ENCODE measurements around the gene PACS1.

Gene PACS1

DNA sequence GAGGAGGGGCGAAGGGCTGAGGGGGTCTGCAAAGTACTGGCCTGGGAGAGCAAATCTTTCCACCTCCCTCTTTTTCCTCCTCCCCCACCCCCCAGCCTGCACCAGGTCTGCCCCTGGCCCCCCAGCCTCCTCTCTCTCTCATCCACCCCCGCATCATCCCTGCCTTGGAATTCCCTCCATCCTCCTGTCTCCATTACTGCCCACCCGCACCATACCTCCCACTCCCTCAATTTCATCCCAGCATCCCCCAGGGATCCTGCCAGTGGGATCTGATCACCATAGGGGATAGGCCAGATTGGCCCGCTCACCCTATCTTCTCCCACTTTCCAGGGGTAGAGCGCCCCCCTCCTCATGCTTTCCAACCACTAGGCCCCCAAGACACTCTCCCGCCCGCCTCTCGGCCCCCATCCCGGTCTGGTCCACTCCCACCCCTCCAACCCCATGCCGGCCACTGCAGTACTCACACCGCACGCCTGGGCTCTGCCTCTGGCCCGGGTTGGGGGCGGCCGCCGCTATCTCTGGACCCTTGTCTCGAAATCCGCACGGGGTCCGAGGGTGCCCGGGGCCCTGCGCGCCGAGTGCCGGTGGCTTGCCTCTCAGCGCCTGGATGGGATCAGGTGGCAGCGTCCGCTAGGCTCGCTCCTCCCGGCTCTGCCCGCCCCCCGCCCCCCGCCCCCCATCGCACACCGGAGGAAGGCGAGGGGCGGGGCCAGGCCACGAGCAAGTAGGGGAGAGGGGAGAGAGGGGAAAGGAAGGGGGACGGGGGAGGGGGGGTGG, 21.3 kb upstream of the PACS1 start, which contains the start of gene GAL3ST3:
GAL3ST3 (minus strand) TSS at position 615 of the 777 bp plus-strand sequence. CDS start 3,746 bp downstream, outside the sequence.
- DNase-seq: peak in 15 of 58 donors; percentile 3 to 53 (median 19)

DNA sequence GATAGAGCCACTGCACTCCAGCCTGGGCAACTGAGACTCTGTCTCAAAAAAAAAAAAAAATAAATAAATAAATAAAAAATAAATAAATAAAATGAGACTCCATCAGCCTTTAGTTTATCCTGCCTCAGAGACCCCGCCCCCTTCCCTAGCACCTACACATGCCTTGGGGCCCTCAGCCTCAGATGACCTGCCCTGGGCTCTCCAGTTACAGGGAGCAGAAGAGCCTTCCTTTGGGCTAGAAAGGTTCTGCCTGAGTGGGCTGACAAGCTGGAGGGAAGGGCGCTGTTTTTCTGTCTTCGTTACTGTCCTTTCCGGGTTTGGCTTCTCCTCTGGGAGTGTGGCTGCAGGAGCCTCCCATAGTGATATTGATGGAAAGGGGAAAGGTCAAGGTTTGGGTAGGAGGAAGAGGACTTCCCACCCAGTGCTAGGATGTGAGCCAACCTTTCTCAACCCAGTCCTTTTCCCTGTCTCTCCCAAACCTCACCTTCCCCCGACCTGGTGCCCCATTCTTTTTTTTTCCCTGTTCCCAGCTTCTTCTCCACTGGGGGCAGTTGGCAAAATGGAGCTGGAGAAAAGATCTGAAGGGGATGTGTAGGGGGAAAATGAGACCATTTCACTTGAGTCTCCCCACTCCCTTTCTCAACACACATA, 19.4 kb upstream of the PACS1 start:
- no peak for DNase-seq

DNA sequence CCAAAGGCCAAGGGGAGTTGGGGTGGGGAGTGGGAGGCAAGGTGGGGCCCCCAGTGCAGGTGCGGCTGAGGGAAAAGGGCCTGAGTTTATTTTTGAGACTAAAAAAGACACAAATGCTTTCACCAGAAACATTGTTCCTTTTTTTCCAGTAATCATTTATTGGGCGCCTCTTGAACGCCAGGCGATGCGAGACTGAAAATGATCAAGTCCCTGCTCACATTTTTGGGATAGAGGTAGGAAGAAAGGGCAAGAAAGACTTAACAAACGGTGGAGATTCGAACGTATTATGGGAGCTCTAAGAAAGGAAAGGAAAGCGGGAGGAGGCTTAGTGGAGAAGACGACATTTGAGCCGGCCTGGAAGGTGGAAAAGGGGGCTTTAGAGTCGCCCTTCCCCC, 18.7 kb upstream of the PACS1 start:
- DNase-seq: no peak

DNA sequence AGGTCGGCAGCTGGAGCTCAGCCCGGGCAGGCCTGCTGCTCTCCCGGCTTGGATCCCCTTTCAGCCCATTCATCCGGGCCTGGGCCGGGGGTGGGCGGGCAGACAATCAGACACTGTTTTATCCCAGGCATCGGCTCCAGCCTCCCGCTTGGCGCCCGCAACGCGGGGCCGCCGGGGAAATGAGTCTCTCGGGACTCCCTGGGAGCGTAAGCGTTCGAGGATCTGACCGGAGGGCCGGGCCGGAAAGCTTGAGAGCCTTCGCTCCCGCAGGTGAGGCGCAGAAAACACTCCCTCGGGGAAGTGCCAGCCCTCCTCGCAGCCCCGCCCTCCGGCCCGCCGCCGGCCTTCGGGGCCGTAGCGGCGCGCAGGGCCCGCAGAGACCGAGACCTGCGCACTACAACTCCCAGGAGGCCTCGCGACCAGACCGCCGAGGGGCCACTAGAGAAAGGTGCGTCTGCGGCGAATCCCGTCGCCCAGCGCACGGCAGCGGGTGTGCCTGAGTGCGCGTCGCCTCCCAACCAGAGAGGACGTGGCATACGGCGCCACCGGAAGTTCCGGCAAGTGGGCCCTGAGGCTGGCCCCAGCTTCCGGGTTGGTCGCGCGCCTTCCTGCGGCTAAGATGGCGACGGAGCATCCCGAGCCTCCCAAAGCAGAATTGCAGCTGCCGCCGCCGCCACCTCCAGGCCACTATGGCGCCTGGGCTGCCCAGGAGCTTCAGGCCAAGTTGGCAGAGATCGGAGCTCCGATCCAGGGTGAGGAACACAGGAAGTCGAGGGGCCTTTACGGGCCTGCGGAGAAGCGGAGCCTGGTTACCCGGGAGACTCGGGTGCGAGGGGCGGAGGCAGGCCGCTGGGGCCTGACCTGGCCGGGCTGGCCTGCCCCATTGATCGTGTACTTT, 18.1 kb upstream of the PACS1 start, which contains the start of gene SF3B2:
SF3B2 (plus strand) TSS at position 599 of the 898 bp plus-strand sequence; CDS start at position 620, 21 bp downstream.
- peak; percentile 83 to 99 (median 98) for DNase-seq

DNA sequence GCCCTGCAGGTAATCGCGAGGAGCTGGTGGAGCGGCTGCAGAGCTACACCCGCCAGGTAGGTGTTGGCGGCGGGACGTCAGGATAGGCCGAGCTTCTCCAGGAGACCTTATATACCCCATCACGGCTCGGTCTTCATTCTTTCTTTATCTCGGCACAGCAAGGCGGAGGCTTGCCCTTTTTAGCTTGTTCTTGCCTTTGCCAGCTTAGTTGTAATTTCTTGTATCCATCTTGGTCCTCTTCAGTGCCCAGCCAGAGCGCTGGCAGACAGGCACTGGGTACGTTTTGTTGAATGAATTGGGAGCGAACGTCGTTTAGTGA, 17.4 kb upstream of the PACS1 start:
- no peak for DNase-seq

DNA sequence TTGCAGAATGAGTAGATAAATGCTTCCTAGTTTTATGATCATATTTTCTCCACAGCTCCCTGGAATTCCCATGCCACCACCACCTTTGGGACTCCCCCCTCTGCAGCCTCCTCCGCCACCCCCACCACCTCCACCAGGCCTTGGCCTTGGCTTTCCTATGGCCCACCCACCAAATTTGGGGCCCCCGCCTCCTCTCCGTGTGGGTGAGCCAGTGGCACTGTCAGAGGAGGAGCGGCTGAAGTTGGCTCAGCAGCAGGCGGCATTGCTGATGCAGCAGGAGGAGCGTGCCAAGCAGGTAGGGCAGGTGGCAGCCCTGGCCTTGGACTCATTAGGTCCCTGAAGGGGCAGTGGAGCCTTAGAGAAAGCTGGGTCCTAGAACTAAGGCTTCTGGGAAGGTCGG, 15.1 kb upstream of the PACS1 start:
- DNase-seq: no peak

DNA sequence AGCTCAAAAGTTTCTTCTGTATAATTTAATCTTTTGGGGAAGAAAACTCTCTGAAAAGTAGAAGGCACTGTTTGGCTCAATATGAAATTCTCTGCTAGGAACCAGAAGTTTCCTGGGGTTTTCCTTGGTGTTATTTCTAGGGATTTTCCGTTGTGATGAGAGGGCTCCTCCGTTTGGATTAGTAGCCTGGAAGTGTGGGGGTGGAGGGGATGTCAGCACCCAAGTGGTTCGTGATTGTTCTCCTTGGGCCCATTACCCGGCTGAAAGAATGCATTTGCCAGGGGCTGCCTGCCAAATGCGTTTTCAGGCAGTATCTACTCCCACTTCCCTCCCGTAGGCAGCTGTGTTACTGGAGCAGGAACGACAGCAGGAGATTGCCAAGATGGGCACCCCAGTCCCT, 13.6 kb upstream of the PACS1 start:
- DNase-seq: peak in 4 of 58 donors; percentile 5 to 36 (median 12)

DNA sequence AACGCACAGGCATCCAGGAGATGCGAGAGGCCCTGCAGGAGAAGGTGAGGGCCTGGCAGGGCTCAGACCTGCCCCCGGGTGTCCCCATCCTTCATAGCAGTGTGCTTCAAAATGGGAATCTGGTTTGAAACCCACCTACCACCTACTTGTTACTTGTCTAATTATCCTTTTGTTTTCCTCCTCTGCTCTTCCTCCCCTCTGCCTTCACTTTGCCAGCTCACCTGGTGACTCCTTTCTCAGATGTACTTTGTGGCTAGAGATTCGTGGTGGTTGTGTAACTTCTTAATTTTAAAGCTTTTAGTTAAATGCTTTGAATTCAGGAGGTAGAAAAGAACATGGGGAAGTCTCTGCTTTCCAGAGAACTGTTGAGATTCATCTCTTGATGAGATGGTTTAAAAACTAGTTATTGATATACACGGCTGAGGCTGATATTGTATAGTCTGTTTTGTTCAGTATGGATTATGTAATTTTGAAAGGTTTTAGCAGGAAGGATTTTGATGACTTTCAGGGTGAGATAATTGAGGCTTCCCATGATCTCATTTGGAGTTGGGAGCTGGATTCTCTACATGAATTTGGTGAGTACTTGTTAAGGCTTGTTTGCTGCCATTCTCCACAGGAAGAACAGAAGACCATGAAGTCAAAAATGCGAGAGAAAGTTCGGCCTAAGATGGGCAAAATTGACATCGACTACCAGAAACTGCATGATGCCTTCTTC, 9.9 kb upstream of the PACS1 start:
- no peak for DNase-seq

DNA sequence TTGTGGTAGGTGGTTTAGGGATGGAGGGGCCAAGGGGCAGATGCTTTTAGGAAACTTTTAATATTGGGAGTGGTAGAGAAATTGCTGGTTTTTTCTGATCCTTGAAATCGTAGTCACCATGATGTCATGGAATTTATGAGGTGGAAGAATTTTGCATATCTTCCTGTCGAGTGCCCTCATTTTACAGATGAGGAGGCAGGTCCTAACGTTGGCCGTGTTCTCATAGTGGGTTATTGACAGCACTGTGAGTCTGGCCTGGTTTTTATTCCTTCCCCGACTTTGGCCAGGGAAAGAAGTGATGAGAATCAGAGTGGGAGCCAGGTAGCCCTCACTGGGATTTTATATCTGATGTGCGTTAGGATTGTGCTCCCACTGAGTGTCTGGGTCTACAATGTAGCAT, 8.8 kb upstream of the PACS1 start:
- no peak for DNase-seq

DNA sequence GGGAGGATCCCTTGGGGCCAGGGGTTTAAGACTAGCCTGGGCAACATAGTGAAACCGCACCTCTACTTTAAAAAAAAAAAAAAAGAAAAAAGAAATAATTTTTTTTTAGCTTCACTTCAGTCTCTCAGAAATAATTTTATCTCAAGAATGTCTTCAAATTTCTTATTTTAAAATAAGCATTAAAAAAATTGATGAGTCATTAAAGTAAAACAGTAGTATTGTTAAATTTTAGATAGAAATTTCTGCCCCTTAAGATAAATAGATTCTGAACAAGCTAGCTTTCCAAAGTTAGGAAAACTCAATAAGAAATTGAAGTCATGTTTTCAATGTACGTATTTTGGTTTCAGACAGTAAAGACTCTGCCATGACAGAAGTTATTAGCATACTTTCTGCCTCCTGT, 7.7 kb upstream of the PACS1 start:
- DNase-seq: no peak

DNA sequence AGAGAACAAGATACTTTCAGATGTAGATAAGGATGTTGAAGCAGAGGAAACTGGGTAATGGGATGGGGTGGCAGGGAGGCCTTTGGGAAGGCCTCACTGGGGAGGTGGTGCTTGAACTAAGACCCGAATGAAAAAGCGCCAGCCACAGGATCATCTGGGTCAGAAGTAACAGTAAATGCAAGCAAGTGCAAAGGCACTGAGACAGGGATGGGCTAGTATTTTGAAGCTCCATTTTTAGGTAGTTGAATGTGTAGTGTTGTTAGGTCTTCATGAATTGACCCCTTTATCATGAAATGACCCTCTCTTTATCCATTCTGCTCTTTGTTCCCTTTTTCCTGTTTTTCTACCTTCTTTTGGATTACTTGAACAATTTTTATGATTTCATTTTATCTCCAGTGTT, 6.2 kb upstream of the PACS1 start:
- DNase-seq: no peak

DNA sequence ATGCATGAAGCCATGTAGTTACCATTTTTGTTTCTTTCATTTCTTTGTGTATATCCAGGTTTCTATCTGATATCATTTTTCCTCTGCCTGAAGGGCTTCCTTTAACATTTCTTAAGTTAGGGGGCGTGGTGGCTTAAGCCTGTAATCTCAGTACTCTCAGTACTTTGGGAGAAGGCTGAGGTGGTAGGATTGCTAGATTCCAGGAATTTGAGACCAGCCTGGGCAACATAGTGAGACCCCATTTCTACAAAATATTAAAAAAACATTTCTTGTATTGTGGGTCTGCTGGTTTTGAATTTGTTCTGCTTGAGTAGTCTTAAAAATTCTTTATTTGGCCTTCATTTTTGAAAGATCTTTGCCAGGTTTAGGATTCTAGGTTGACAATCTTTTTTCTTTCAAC, 5.5 kb upstream of the PACS1 start:
- no peak for DNase-seq

DNA sequence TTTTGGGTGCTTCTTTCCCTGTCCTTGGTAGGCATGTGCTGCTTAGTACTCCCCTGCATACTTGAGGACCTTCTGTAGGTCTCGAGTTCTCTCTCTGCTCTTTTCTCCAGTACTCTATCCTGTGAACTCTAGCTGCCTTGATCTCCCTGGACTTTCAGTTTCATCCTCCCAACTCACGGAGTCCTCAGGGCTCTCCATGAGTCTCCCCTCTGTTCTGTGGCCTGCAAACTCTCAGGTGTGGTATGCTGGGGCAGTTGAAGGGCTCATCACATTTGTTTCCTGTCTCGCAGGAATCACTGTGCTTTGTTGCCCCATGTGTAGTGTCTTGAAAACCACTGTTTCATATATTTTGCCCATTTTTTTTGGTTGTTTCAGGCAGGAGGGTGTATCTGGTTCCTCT, 3.3 kb upstream of the PACS1 start:
- DNase-seq: no peak

DNA sequence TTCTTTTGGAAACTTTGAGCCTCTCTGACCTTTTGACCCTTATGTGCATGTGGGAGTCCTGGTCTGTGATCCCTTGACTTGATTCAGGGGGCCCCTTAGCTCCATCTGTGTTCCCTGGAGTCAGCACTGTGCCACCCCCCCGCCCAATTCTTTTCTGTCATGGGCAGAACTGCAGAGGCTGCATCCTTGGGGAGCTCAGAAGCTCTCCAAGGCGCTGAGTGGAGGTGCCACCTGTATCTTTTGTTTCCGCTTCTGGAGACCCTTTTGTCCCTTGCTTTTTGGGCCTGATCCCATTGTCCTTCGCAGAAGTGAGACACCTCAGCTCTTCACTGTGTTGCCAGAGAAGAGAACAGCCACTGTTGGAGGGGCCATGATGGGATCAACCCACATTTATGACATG, 2.4 kb upstream of the PACS1 start:
- DNase-seq: no peak

DNA sequence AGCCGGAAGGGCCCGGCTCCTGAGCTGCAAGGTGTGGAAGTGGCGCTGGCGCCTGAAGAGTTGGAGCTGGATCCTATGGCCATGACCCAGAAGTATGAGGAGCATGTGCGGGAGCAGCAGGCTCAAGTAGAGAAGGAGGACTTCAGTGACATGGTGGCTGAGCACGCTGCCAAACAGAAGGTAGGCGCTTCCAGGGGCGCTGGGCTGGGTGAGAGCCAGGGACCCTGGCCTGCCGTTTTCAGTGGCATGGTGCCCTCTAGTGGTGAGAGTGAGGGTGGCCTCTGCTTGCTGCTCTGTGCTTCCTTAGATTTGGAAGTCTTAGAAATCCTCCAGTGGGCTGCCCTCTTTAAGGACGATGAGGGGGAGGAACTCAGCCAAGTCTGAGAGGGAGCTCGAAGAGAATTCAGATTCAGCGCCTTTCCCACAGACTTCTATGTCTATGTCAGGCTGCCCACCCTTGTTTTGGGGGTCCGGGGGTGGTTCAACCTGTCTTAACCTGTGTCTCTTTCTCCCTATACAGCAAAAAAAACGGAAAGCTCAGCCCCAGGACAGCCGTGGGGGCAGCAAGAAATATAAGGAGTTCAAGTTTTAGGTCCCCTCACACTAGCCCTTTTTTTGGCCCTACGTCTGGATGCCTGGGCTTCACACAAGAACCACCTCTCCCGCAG, 1.8 kb upstream of the PACS1 start:
- DNase-seq: peak in 47 of 58 donors; percentile 12 to 79 (median 45)

DNA sequence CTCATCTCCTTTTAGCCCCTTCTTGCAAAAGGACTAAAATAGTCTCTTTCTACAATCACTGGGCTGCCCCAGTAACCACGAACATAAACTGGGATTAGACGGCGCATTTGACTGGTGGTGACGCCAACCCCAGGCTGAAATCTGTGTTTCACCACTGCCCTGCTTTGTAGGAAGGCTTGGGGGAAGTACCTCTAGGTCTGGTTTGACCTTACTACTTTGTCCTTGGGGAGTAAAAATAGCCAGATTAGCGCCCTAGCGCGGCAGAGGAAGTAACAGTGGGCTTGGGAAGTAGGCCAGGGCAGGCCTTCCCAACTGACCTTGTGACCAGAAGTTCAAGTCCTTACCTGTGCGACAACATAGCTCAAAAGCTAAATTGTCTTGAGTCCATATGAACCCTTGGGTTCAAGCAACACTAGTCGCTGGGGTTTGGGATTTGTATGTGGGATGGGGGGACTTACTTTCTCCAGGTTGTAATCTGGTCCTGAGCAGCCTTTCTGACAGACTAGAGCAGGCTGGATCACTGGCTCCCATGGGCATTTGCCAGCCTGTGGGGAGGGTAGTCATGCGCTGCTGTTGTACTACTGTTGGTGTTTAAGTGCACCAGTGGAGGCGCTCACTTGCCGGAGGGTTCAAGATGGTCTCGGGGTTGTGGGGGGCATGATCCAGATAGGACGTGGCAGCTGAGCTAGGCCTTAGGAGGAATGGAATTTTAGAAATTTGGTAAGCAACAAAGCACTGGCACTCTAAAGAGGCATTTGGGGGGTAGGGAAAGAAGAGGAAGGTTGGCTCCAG, 953 bp upstream of the PACS1 start:
- peak in 35 of 58 donors; percentile 26 to 70 (median 52) for DNase-seq

DNA sequence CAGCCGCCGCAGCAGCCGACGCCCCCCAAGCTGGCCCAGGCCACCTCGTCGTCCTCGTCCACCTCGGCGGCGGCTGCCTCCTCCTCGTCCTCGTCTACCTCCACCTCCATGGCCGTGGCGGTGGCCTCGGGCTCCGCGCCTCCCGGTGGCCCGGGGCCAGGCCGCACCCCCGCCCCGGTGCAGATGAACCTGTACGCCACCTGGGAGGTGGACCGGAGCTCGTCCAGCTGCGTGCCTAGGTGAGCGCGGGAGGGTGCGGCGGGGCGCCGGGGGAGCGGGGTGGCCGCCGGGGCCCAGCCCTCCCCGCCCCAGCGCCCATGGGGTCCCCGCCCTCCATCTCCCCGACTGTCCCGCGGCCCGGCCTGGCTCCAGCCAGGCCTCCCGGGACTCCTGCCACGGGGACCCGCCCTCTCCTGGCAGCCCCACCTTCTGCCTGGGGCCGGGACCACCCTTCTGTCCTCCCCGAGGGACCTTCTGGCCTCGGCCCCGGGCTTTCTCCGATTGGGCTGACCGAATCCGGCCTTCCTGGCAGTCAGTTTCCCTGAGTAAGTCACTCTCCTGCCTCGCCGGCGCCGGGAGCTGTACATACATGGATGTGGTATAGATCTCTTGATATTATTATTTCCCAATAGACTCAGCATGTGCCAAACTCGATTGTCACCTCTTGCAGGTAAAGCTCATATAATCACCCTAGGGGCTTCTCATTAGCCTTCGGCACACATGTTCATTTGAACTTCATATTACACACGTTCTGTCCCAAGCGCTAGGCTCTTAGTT, 720 bp downstream of the PACS1 start:
- DNase-seq: peak in 18 of 58 donors; percentile 11 to 41 (median 30)

DNA sequence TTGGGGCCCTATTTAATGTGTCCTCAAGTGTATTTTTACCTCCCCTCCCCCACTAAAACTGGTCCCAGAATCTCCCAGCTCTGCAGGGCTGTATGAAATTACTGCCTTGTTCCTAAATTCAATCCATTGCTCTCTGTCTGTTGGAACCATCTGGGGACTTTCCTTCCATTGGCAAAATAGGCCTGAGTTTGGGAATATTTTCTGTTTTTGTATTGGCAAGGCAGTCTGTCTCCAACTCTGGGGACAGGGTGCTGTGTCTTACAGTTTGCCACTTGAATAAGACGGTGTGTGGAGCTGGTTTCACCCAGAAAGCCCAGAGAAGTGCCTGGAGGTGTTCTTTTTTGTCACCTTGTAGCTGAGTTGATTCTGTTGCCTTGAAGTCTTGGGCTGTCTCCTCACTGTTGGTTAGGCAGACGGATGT, 1.3 kb downstream of the PACS1 start:
- DNase-seq: no peak

DNA sequence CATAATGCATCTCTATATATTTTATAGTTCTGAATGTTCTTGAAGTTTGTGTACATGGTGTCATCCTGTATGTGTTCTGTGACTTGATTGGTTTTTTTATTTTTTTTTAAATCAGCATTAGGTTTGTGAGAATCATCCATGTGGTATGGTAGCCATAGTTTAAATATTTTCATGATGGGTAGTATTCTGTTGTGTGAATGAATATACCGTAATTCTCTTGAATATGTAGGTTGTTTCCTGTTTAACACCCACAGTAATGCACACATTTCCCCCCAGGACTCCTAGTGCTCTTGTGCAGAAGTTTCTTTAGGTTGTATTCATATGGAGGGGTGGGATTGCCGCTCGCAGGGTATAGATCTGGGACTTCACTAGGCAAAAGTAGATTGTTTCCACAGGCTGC, 2.0 kb downstream of the PACS1 start:
- no peak for DNase-seq

Data from anterior cingulate cortex (tissue), 58 donors.